Stimulated activated CD4-positive, alpha-beta T cell treated with anti-CD3 and anti-CD28 coated beads, Interleukin-15, amount 100 ng/mL, for 24 hours (primary cell): ENCODE data around the gene NHLRC2.
"Not testable (repeated sequence)": the region's sequence is repeated elsewhere in the genome, so short reads cannot be mapped to it uniquely, and the experiment has no call there.

Experiments
- DNase-seq: peaks from one replicate; pipeline ENCODE4 v3.0.0-alpha.2; 2020

Gene NHLRC2, protein sequence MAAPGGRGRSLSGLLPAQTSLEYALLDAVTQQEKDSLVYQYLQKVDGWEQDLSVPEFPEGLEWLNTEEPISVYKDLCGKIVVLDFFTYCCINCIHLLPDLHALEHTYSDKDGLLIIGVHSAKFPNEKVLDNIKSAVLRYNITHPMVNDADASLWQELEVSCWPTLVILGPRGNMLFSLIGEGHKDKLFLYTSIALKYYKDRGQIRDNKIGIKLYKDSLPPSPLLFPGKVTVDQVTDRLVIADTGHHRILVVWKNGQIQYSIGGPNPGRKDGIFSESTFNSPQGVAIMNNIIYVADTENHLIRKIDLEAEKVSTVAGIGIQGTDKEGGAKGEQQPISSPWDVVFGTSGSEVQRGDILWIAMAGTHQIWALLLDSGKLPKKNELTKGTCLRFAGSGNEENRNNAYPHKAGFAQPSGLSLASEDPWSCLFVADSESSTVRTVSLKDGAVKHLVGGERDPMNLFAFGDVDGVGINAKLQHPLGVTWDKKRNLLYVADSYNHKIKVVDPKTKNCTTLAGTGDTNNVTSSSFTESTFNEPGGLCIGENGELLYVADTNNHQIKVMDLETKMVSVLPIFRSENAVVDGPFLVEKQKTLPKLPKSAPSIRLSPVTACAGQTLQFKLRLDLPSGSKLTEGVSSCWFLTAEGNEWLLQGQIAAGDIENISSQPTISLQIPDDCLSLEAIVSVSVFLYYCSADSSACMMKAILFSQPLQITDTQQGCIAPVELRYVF

GRCh38 chr10:113854013-113854760 lies at the start of gene NHLRC2, which contains the start of gene DCLRE1A:
Gene NHLRC2, plus strand, starts transcription at chr10:113854661. Its CDS starts 212 bp downstream, at chr10:113854873.
Gene DCLRE1A, minus strand, starts transcription at chr10:113854082. Its CDS starts 900 bp downstream, at chr10:113853182.
- DNase-seq, result peak; percentile 81

DNA sequence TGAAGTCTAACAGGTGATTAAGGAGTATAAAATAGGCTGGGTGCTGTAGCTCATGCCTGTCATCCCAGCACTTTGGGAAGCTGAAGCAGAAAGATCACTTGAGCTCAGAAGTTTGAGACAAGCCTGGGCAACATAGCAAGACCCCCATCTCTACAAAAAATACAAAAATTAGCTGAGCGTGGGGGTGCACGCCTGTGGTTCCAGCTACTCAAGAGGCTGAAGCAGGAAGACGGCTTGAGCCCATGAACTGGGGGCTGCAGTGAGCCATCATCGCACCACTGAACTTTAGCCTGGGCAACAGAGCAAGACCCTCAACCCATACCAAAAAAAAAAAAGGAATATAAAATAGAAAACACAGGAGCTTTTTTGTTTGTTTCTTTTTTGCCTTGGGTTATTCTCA lies 48.0 kb upstream of the NHLRC2 start:
- no peak for DNase-seq

GRCh38 chr10:113808168-113808567 lies 46.3 kb upstream of the NHLRC2 start:
- no peak for DNase-seq

DNA sequence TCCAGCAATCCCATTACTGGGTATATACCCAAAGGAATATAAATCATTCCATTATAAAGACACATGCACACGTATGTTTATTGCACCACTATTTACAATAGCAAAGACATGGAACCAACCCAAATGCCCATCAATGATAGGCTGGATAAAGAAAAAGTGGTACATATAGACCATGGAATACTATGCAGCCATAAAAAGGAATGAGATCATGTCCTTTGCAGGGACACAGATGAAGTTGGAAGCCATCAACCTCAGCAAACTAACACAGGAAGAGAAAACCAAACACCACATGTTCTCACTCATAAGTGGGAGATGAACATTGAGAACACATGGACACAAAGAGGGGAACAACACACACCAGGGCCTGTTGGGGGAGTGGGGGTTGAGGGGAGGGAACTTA lies 39.8 kb upstream of the NHLRC2 start:
- DNase-seq, result not testable (repeated sequence)

GRCh38 chr10:113819989-113820388 lies 34.5 kb upstream of the NHLRC2 start:
- DNase-seq, result no peak

DNA sequence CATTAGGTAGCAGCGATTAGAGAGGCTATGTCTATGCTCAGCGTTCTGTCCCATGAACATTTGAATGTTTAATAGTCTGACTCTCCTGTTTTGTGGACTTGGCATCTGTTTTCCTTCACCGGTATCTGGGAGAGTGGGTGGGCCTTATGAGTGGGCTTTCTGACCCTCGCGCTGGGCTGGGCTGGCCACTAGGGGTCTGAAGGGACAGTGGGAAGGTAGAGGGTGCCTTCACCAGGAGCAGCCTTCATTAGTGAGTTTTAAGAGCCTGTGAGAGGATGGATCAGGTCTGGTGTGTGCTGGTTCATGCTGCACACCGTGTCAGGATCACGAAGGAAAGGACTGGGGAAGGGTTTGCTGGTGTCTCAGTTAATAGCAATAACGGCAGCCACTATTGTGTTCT lies 34.0 kb upstream of the NHLRC2 start:
- peak; percentile 5 for DNase-seq

DNA sequence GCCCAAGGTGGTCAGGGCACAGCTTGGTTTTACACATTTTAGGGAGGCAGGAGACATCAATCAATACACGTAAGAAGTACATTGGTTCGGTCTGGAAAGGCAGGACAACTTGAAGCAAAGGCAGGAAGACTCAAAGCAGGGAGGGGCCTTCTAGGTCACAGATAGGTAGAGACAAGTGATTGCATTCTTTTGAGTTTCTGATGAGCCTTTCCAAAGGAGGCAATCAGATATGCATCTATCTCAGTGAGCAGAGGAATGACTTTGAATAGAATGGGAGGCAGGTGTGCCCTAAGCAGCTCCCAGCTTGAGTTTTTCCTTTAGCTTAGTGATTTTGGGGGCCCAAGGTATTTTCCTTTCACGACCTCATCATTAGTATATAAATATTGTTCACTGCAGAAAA lies 33.2 kb upstream of the NHLRC2 start:
- not testable (repeated sequence) for DNase-seq

GRCh38 chr10:113822174-113822573 lies 32.3 kb upstream of the NHLRC2 start:
- DNase-seq, result no peak

DNA sequence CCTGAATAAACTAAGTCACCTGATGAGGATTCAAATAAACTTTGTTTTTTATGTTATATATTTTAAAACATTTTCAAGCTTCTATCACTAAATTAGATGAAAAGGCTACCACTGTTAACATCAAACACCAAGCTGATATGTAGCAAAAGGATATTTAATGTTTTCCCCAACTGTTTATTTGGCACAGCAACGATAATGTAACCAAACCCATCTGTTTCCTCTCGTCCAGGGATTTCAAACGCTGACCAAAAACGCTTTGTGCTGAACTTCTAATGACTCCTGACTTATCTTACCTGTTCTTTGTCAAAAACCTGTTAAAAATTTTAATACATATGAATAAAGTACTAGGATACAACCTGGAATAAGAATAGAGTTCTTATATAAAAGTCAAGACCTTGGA lies 31.1 kb upstream of the NHLRC2 start:
- no peak for DNase-seq

GRCh38 chr10:113825791-113826190 lies 28.7 kb upstream of the NHLRC2 start:
- DNase-seq, result no peak

GRCh38 chr10:113828567-113828966 lies 25.9 kb upstream of the NHLRC2 start:
- not testable (repeated sequence) for DNase-seq

- no peak for DNase-seq
These were observed 12.3 kb upstream of the NHLRC2 start for GRCh38 chr10:113842171-113842570.

- no peak for DNase-seq
These were observed 10.4 kb upstream of the NHLRC2 start for GRCh38 chr10:113843972-113844485.

- no peak for DNase-seq
These were observed 8.4 kb upstream of the NHLRC2 start for GRCh38 chr10:113846036-113846435.

DNA sequence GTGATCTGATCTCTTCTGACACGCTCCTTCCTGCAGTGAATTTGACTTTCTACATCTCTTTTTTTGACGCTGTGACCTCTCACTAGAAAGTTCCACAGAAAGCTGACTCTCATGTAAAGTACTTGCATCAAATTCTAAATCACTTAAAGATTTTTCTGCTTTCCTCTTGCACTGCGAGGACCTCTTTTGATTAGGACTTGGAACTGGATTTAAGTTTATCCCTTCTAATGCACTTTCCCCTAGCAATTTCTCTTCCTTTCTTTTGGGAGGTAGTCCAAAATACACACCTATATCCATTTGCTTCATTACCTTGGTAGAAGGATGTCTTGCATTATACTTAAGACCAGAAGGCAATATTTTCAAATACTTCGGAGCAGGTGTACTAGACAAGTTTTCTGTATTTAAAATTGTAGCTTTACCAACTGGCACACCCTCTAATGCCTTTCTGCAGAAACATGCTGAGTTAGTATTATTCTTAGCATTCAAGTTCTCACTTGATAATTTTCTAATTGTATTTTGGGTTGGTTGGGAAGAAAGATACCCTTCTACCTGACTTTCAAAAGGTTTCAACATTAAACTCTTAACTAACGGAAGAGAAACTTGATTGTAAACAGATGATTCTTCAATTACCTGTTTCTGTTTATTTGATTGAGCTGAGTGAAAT lies 5.2 kb upstream of the NHLRC2 start:
- no peak for DNase-seq

- no peak for DNase-seq
These were observed 4.5 kb upstream of the NHLRC2 start for GRCh38 chr10:113849946-113850345.

GRCh38 chr10:113853578-113854012 lies 866 bp upstream of the NHLRC2 start:
- DNase-seq, result no peak

- DNase-seq, result no peak
These were observed 514 bp downstream of the NHLRC2 start for GRCh38 chr10:113854761-113855588.

DNA sequence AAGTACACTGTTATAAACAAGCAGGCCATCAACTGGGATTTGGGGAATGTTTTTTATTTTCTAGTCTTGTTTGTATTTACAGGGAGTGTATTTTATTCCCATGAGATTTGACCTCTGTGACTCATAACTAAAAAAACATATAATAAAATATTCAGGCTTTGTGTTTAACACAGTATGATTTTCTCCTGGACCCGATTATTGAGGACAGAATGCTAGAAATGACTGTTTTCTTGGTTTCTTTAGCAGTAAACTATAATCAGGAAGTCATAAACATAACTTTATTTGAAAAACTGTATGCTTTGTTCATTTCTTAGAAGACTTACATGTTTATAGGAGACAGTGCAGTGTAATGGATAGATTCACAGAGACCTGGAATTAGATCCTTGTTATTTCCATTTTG lies 2.1 kb downstream of the NHLRC2 start:
- DNase-seq, result no peak

DNA sequence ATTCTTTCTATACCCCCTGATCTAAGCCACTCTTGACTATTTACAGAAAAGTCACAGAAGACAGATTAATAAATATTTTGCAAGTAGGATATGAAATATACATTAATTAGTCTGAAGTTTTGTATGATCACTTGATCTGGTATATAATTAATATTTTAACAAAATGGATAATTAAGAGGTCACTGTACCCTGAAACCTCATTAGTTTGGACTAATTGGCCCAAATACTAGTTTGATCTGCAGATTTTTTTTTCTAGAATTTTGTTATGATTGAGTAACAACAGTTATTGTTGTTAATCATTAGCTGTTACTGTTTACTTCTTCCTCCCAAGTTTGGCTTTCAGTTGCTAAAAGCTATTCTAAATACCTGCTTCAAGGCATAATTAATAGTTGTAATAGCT lies 2.7 kb downstream of the NHLRC2 start:
- no peak for DNase-seq

DNA sequence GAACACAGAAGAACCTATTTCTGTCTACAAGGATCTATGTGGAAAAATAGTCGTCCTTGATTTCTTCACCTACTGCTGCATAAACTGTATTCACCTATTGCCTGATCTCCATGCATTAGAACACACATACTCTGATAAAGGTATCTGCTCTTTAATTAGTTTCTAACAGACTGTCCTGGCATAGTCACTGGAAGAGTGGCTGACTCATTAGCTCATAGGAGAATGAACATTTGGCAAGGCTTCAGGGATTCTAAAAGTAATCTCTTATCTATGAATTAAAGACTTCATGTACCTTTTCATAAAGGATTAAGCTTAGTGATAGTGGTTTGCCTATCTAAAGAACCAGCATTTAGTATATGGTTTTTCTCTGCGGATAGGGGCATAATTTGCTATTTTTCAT lies 4.1 kb downstream of the NHLRC2 start:
- DNase-seq, result no peak

- no peak for DNase-seq
These were observed 4.8 kb downstream of the NHLRC2 start for GRCh38 chr10:113859261-113859660.
